Hematopoietic multipotent progenitor cell (in vitro differentiated cells): ENCODE results near the gene HIP1. TPM values are rescaled to one million over a fixed set of nuclear protein-coding genes. Genes with fewer than 3 reads are reported as not detected.
"Not testable (repeated sequence)": the region's sequence is repeated elsewhere in the genome, so short reads cannot be mapped to it uniquely, and the experiment has no call there.

Experiments used
- DNase-seq, 3 donors: peaks; one replicate each; pipeline ENCODE4 v3.0.0-alpha.2; 2011 to 2015; ENCODE audit warnings: low read depth in 2 of 3, low spot score in 2 of 3
- total RNA-seq: library from RNA; depleted of rRNA; stranded (reverse); fragments of >200 nt; gene quantifications from one replicate; pipeline ENCODE4 v1.2.3, GENCODE V29; 2012

HIP1 gene
- total RNA-seq, 1 donor, result 19.4 TPM

- DNase-seq, result no peak
These were observed 119.1 kb downstream of the HIP1 start for GRCh38 chr7:75619636-75620035.

GRCh38 chr7:75617634-75618234 lies 121.0 kb downstream of the HIP1 start:
- peak in 2 of 3 donors; percentile 95 to 99 for DNase-seq

GRCh38 chr7:75616421-75617167 lies 122.1 kb downstream of the HIP1 start:
- DNase-seq, result no peak

- no peak for DNase-seq
These were observed 124.3 kb downstream of the HIP1 start for GRCh38 chr7:75614401-75614800.

GRCh38 chr7:75613351-75613750 lies 125.4 kb downstream of the HIP1 start:
- no peak for DNase-seq

GRCh38 chr7:75611557-75612178 lies 127.1 kb downstream of the HIP1 start:
- DNase-seq, result no peak

- not testable (repeated sequence) for DNase-seq
These were observed 129.3 kb downstream of the HIP1 start for GRCh38 chr7:75609416-75609815.

- no peak for DNase-seq
These were observed 130.2 kb downstream of the HIP1 start for GRCh38 chr7:75608451-75609122.

GRCh38 chr7:75604408-75604807 lies 134.3 kb downstream of the HIP1 start:
- no peak for DNase-seq

- not testable (repeated sequence) for DNase-seq
These were observed 135.9 kb downstream of the HIP1 start for GRCh38 chr7:75602831-75603230.

GRCh38 chr7:75601539-75601938 lies 137.2 kb downstream of the HIP1 start:
- no peak for DNase-seq

- DNase-seq, result not testable (repeated sequence)
These were observed 138.0 kb downstream of the HIP1 start for GRCh38 chr7:75600748-75601147.

- DNase-seq, result no peak
These were observed 139.4 kb downstream of the HIP1 start for GRCh38 chr7:75599244-75599781.

GRCh38 chr7:75596727-75597614 lies 141.8 kb downstream of the HIP1 start:
- DNase-seq, result no peak

- DNase-seq, result no peak
These were observed 143.0 kb downstream of the HIP1 start for GRCh38 chr7:75595766-75596165.

- DNase-seq, result not testable (repeated sequence)
These were observed 145.1 kb downstream of the HIP1 start for GRCh38 chr7:75593500-75594184.

GRCh38 chr7:75591467-75592255 lies 147.1 kb downstream of the HIP1 start:
- DNase-seq, result no peak

GRCh38 chr7:75590373-75591005 lies 148.3 kb downstream of the HIP1 start:
- DNase-seq, result no peak
